Stimulated activated CD4-positive, alpha-beta T cell treated with anti-CD3 and anti-CD28 coated beads, Interleukin-4, amount 100 ng/mL, for 1 hour (primary cell): ENCODE data around the gene DPM3.

ENCODE experiments used
- DNase-seq: peaks from one replicate; pipeline ENCODE4 v3.0.0-alpha.2; 2020

The DPM3 gene

GRCh38 chr1:155092131-155092530 lies 48.2 kb downstream of the DPM3 start:
- DNase-seq = no peak

- peak; percentile 83 for DNase-seq
Measured at GRCh38 chr1:155091071-155092051, 49.0 kb downstream of the DPM3 start.
